A549 (cell line): ENCODE measurements around the gene BMP7. TPM values are rescaled to one million over a fixed set of nuclear protein-coding genes. Genes with fewer than 3 reads are reported as not detected.

ENCODE experiments used
- ATAC-seq, 2 experiments: fragments of 200-7000 bp in 1 of 2; fragments of >200 bp in 1 of 2; cut with Nextera tagmentation in 1 of 2; cut with Tn5 transposase in 1 of 2; 3 replicates each; pipeline versions ENCODE4 v1.8.0 to v1.9.1; 2018 to 2020; ENCODE audit warnings: mild to moderate bottlenecking in 1 of 2, moderate library complexity in 1 of 2
- CTCF ChIA-PET: fragments of 300-600 bp; sonication (Branson Sonifier 250); formaldehyde crosslinking; extraction: SDS; loops from one replicate; lab custom pipeline; 2021; ENCODE audit warnings: antibody characterized with exemption, inconsistent platforms; lab: Yijun Ruan, JAX
- POLR2A ChIA-PET: fragments of 350-600 bp; formaldehyde crosslinking; extraction: SDS; loops from one replicate; lab custom pipeline; 2021; ENCODE audit warnings: antibody characterized with exemption, inconsistent platforms; lab: Yijun Ruan, JAX
- DNase-seq, 2 experiments: peaks; one replicate each; pipeline versions ENCODE4 v3.0.0 to v3.0.0-alpha.2; 2011 to 2016; ENCODE audit warnings: low read depth in 1 of 2, low spot score in 1 of 2
- FAIRE-seq: peaks from 2 replicates; lab custom pipeline; 2011; peaks lifted over from hg19 to GRCh38; lab: Jason Lieb, UNC
- H3K27ac ChIP-seq, 2 experiments: fragments of >200 bp; sonication (Bioruptor Twin); formaldehyde crosslinking; 3 replicates each; pipeline ENCODE4 v1.5.1; 2016 to 2017
- H3K4me1 ChIP-seq: fragments of >200 bp; sonication (Bioruptor Twin); formaldehyde crosslinking; 3 replicates; pipeline ENCODE4 v1.6.1; 2016
- H3K4me2 ChIP-seq: fragments of >200 bp; sonication (Bioruptor Twin); formaldehyde crosslinking; 3 replicates; pipeline ENCODE4 v1.6.1; 2016
- H3K4me3 ChIP-seq: fragments of >200 bp; sonication (Bioruptor Twin); formaldehyde crosslinking; 3 replicates; pipeline ENCODE4 v1.5.1; 2016
- H3K9me3 ChIP-seq: fragments of >200 bp; sonication (Bioruptor Twin); formaldehyde crosslinking; 3 replicates; pipeline ENCODE4 v1.6.1; 2016
- BHLHE40 ChIP-seq: IDR thresholded peaks from 2 replicates; pipeline ENCODE4 v1.6.1; 2012; ENCODE audit warnings: low read depth, low read length, inconsistent platforms
- CBX2 ChIP-seq: fragments of 200-600 bp; sonication (generic); IDR thresholded peaks from 2 replicates; pipeline ENCODE4 v1.6.1; 2016; ENCODE audit warnings: low read depth, mild to moderate bottlenecking, borderline replicate concordance
- EHF ChIP-seq: fragments of 250-450 bp; sonication (Bioruptor Pico); IDR thresholded peaks from 2 replicates; pipeline ENCODE4 v1.5.0; 2020; ENCODE audit warnings: mild to moderate bottlenecking
- EHMT2 ChIP-seq: fragments of 200-600 bp; sonication (generic); IDR thresholded peaks from 2 replicates; pipeline ENCODE4 v1.6.1; 2016; ENCODE audit warnings: antibody characterized with exemption, low read depth, mild to moderate bottlenecking, moderate library complexity
- GATA3 ChIP-seq: IDR thresholded peaks from 2 replicates; pipeline ENCODE4 v1.6.1; 2012; ENCODE audit warnings: borderline replicate concordance
- HES2 ChIP-seq: fragments of >200 bp; sonication (Bioruptor Twin); formaldehyde crosslinking; IDR thresholded peaks from 2 replicates; pipeline ENCODE4 v1.6.1; 2016
- HEYL ChIP-seq: fragments of 250-450 bp; sonication (Bioruptor Pico); IDR thresholded peaks from 2 replicates; pipeline ENCODE4 v1.8.0; 2021; ENCODE audit warnings: mild to moderate bottlenecking, moderate library complexity
- HMGXB4 ChIP-seq: fragments of 250-450 bp; sonication (Bioruptor Pico); IDR thresholded peaks from 2 replicates; pipeline ENCODE4 v1.5.0; 2021; ENCODE audit warnings: mild to moderate bottlenecking, moderate library complexity, borderline replicate concordance
- HOXB13 ChIP-seq: fragments of 250-450 bp; sonication (Bioruptor Pico); IDR thresholded peaks from 2 replicates; pipeline ENCODE4 v1.5.0; 2020; ENCODE audit warnings: low read depth, mild to moderate bottlenecking, moderate library complexity
- HOXB5 ChIP-seq: fragments of 250-450 bp; sonication (Bioruptor Pico); IDR thresholded peaks from 2 replicates; pipeline ENCODE4 v1.5.0; 2020; ENCODE audit warnings: mild to moderate bottlenecking, moderate library complexity
- KDM5A ChIP-seq: fragments of 200-600 bp; sonication (generic); IDR thresholded peaks from 2 replicates; pipeline ENCODE4 v1.6.1; 2016; ENCODE audit warnings: antibody characterized with exemption, mild to moderate bottlenecking
- MAFK ChIP-seq: fragments of 450-650 bp; IDR thresholded peaks from 2 replicates; pipeline ENCODE4 v1.6.1; 2014; ENCODE audit not compliant: partially characterized antibody
- MAZ ChIP-seq: fragments of 150-350 bp; IDR thresholded peaks from 2 replicates; pipeline ENCODE4 v1.6.1; 2014; ENCODE audit warnings: antibody characterized with exemption, low read depth, low read length, borderline replicate concordance
- MYC ChIP-seq: IDR thresholded peaks from 2 replicates; pipeline ENCODE4 v1.6.1; 2012; ENCODE audit warnings: mild to moderate bottlenecking, inconsistent platforms, low read length, improper control_type of control experiment, borderline replicate concordance
- POLR2AphosphoS2 ChIP-seq: conservative IDR thresholded peaks from 2 replicates; pipeline ENCODE4 v1.6.1; 2012; ENCODE audit warnings: low read length, improper control_type of control experiment, inconsistent platforms
- RAD21 ChIP-seq, 2 experiments: fragments of >200 bp in 1 of 2; sonication (Bioruptor Twin) in 1 of 2; formaldehyde crosslinking in 1 of 2; IDR thresholded peaks in 1 of 2; conservative IDR thresholded peaks in 1 of 2; 2 replicates in 1 of 2; 3 replicates in 1 of 2; pipeline ENCODE4 v1.6.1; 2012 to 2018; ENCODE audit warnings: inconsistent platforms in 1 of 2
- RNF2 ChIP-seq: fragments of 200-600 bp; sonication (generic); IDR thresholded peaks from 2 replicates; pipeline ENCODE4 v1.6.1; 2016; ENCODE audit warnings: low read depth, mild to moderate bottlenecking, antibody characterized with exemption, moderate library complexity, borderline replicate concordance
- SMC3 ChIP-seq: fragments of >200 bp; sonication (Bioruptor Twin); formaldehyde crosslinking; IDR thresholded peaks from 3 replicates; pipeline ENCODE4 v1.6.1; 2018; ENCODE audit warnings: inconsistent platforms
- ZC3H11A ChIP-seq: fragments of 450-650 bp; IDR thresholded peaks from 2 replicates; pipeline ENCODE4 v1.6.1; 2014; ENCODE audit warnings: antibody characterized with exemption, mild to moderate bottlenecking
- WGBS: methylation state at CpG from one replicate; pipeline ENCODE4 v1.1.6; 2017; ENCODE audit errors: missing lambda C conversion rate; 5-methylcytosine and 5-hydroxymethylcytosine counted together
- polyA plus RNA-seq, 4 experiments: library from polyadenylated mRNA; depleted of rRNA in 3 of 4; stranded (reverse); fragments of >200 nt; fragmentation: RNase III in 1 of 4; extraction: RNeasy Plus Mini Kit Qiagen cat#74134 plus additional on column Dnase treatment in 1 of 4; gene quantifications; 2 replicates in 3 of 4; 3 replicates in 1 of 4; pipeline ENCODE4 v1.2.3, GENCODE V29; 2011 to 2017
- TF ChIP-seq, protein P1 (sequence below): fragments of 200-600 bp; sonication (generic); IDR thresholded peaks from 2 replicates; pipeline ENCODE4 v1.6.1; 2016; ENCODE audit warnings: antibody characterized with exemption, mild to moderate bottlenecking, moderate library complexity

BMP7 gene
- polyA plus RNA-seq, 2 of the 4 experiments (the other 2 are of a cell fraction), result 0.08 to 0.22 TPM

- no peak for FAIRE-seq
- DNase-seq, result no peak
- POLR2A ChIA-PET, result no interaction called here
- Histone ChIP-seq H3K4me2 (no peak overlapping the region), H3K4me1 (no peaks in the 10 kb centered on the region), H3K4me3 (no peak overlapping the region)
- 7% methylated on average over 5 of the region's 5 CpGs for WGBS
- ATAC-seq, result no peak
- CTCF ChIA-PET, result interaction anchor here (0.6 to 1.2 kb wide), 4 partner anchors 9 to 224 kb away, joined by 3 to 4 read pairs (median 3); no protein-coding TSS in a partner anchor
- no peak for TF ChIP-seq HEYL (CRISPR knock-in tag)
- no peak for TF ChIP-seq HES2
- TF ChIP-seq, all 56 proteins: peak for 0
- Histone ChIP-seq H3K27ac (no peak overlapping the region), H3K9me3 (no peaks in the 10 kb centered on the region)
Observed at GRCh38 chr20:57313951-57314350, 47.5 kb upstream of the BMP7 start.

DNA sequence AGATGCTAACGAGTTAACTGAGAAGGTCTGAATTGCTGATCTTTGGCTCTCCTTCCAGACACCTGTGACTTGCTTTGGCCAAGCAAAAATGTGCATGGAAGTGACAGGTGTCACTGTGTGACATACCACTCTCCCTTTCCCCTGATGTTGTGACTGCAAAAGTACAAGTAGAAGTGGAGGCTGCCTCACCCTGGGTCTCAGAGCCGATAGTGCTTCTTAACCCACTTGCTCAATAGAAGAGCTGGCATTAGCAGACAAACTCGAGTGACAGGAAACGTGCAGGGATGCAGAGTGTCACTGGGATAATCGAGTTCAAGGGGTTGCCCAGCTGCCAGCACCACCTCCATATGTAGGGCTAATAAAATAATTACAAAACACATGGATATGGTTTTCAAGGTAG lies 46.8 kb upstream of the BMP7 start:
- H3K4me3 ChIP-seq, result no peak overlapping the region
- H3K9me3 ChIP-seq, result no peaks in the 10 kb centered on the region
- 2% methylated on average over 5 of the region's 5 CpGs for WGBS
- TF ChIP-seq RAD21 (conservative IDR thresholded peaks at IDR 0.05 in 1 of 2, IDR thresholded peaks at IDR 0.05 in 1 of 2), result no peak
- no peak for TF ChIP-seq HMGXB4
- no peak for TF ChIP-seq CBX2
- no peak for TF ChIP-seq MAZ
- TF ChIP-seq MAFK, result no peak
- TF ChIP-seq KDM5A, result no peak
- no peak for TF ChIP-seq EHMT2
- no peak for TF ChIP-seq MYC
- TF ChIP-seq EHF, result no peak
- TF ChIP-seq, all 56 proteins: peak for 0
- Histone ChIP-seq H3K4me2 (no peak overlapping the region), H3K4me1 (no peaks in the 10 kb centered on the region), H3K27ac (no peak overlapping the region)
- ChIA-PET CTCF (interaction anchor here (0.6 to 1.2 kb wide), 3 partner anchors 27 to 265 kb away, joined by 3 to 4 read pairs (median 3); no protein-coding TSS in a partner anchor), POLR2A (no interaction called here)
- no peak for FAIRE-seq
- no peak for DNase-seq
- no peak for ATAC-seq

- CTCF ChIA-PET, result no interaction called here
- no peak for TF ChIP-seq HOXB5 (CRISPR knock-in tag)
- TF ChIP-seq, protein P1, sequence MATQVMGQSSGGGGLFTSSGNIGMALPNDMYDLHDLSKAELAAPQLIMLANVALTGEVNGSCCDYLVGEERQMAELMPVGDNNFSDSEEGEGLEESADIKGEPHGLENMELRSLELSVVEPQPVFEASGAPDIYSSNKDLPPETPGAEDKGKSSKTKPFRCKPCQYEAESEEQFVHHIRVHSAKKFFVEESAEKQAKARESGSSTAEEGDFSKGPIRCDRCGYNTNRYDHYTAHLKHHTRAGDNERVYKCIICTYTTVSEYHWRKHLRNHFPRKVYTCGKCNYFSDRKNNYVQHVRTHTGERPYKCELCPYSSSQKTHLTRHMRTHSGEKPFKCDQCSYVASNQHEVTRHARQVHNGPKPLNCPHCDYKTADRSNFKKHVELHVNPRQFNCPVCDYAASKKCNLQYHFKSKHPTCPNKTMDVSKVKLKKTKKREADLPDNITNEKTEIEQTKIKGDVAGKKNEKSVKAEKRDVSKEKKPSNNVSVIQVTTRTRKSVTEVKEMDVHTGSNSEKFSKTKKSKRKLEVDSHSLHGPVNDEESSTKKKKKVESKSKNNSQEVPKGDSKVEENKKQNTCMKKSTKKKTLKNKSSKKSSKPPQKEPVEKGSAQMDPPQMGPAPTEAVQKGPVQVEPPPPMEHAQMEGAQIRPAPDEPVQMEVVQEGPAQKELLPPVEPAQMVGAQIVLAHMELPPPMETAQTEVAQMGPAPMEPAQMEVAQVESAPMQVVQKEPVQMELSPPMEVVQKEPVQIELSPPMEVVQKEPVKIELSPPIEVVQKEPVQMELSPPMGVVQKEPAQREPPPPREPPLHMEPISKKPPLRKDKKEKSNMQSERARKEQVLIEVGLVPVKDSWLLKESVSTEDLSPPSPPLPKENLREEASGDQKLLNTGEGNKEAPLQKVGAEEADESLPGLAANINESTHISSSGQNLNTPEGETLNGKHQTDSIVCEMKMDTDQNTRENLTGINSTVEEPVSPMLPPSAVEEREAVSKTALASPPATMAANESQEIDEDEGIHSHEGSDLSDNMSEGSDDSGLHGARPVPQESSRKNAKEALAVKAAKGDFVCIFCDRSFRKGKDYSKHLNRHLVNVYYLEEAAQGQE, result no peak
- no peak for TF ChIP-seq HMGXB4
- no peak for TF ChIP-seq SMC3
- TF ChIP-seq GATA3, result no peak
- no peak for TF ChIP-seq RNF2
- TF ChIP-seq ZC3H11A, result no peak
- no peak for TF ChIP-seq HEYL (CRISPR knock-in tag)
- TF ChIP-seq HOXB13 (CRISPR knock-in tag), result no peak
- TF ChIP-seq POLR2AphosphoS2, result no peak
- no peak for TF ChIP-seq BHLHE40
- TF ChIP-seq MAFK, result no peak
- H3K9me3 ChIP-seq, result no peaks in the 10 kb centered on the region
- WGBS, result 8% methylated on average over 6 of the region's 6 CpGs
- DNase-seq (no peak), ATAC-seq (no peak), FAIRE-seq (no peak)
- no peak overlapping the region for H3K4me3 ChIP-seq
- no peaks in the 10 kb centered on the region for H3K4me1 ChIP-seq
- H3K4me2 ChIP-seq, result no peak overlapping the region
- POLR2A ChIA-PET, result no interaction called here
- H3K27ac ChIP-seq, result no peak overlapping the region
Observed at GRCh38 chr20:57312138-57312537, 45.7 kb upstream of the BMP7 start.
